Suppressor macrophage treated with lipopolysaccharide for 4 hours (primary cell): ENCODE data around the gene CTCF.
A peak's percentile ranks its signal among the peaks of the same experiment; 100 is the strongest.

Source experiments
- DNase-seq: peaks from one replicate; pipeline ENCODE4 v3.0.0-alpha.2; 2020

Gene CTCF

GRCh38 chr16:67608364-67608763 lies 46.0 kb downstream of the CTCF start:
- DNase-seq: peak; percentile 25

GRCh38 chr16:67613808-67614207 lies 51.5 kb downstream of the CTCF start:
- DNase-seq: no peak

- DNase-seq: no peak
Observed at GRCh38 chr16:67628216-67628615, 65.9 kb downstream of the CTCF start.

DNA sequence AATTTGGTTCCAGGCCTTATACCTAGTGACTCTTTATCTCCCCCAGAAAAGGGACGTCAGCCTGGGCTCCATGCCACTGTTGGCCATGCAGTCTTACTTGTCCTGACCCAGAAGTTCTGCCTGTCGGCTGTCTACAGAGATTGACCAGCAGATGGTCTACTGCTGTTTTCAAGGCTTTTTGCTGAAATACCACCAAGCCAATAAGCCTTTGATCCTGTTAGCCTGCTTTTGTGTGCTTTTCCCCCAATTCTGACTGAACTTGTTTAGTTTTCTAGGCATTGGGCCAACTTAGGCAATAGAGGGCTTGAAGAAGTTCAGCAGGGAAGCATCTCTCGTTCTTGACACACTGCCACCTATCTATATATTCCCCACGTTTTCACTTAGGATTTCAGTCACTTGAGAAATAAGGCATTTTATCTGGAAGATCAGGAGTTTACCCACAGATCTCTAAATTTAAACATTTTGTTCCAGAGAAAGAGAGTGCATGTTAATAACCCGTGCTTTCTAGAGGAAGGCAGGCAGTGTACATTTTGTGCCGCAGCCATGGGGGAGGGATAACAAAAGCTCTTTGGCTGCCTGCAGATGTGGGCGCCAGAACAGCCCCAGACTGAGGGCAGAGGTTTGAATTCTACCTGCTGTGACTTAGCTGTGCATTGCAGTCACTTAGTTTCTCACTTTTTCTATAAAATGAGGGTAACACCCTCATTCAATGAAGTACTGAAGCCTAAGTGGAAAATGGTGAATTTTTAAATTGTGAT lies 70.3 kb downstream of the CTCF start:
- no peak for DNase-seq

GRCh38 chr16:67636713-67637112 lies 74.4 kb downstream of the CTCF start:
- DNase-seq: no peak

- DNase-seq: no peak
Observed at GRCh38 chr16:67637625-67638024, 75.3 kb downstream of the CTCF start.

GRCh38 chr16:67641779-67642708 lies 79.7 kb downstream of the CTCF start:
- DNase-seq: no peak

- DNase-seq: no peak
Observed at GRCh38 chr16:67644038-67644437, 81.7 kb downstream of the CTCF start.

GRCh38 chr16:67645397-67646121 lies 83.2 kb downstream of the CTCF start:
- DNase-seq: no peak

GRCh38 chr16:67647111-67647651 lies 84.9 kb downstream of the CTCF start:
- DNase-seq: no peak

DNA sequence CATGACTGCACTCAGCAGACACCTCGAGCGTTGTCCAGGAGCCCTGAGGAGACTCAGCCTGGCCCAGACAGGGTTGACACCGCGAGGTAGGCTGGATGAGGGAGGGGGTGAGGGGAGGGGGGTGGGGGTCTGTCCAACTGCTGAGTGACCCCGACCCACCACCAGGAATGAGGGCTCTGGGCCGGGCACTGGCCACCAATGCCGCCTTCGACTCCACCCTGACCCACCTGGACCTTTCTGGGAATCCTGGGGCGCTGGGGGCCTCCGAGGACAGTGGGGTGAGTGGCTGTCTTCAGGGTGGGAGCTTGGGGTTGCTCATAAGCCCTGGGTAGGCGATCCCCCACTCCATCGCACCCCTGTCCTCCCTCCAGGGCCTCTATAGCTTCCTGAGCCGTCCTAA lies 85.4 kb downstream of the CTCF start:
- no peak for DNase-seq

- DNase-seq: no peak
Observed at GRCh38 chr16:67648088-67648763, 85.9 kb downstream of the CTCF start.

- DNase-seq: no peak
Observed at GRCh38 chr16:67648764-67649407, 86.6 kb downstream of the CTCF start.

DNA sequence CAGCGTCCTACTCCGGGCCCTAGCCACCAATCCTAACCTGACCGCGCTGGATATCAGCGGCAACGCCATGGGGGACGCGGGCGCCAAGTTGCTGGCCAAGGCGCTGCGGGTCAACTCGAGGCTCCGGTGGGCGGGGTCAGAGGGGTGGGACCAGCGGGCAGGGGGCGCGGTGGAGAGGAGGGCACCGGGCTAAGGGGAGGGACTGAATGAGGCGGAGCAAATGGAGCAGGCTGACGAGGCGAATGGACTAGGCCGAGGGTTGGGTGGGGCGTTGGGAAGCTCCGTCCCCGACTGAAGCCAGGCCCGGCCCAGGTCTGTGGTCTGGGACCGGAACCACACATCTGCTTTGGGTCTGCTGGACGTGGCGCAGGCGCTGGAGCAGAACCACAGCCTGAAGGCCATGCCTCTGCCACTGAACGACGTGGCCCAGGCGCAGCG lies 87.2 kb downstream of the CTCF start:
- no peak for DNase-seq

DNA sequence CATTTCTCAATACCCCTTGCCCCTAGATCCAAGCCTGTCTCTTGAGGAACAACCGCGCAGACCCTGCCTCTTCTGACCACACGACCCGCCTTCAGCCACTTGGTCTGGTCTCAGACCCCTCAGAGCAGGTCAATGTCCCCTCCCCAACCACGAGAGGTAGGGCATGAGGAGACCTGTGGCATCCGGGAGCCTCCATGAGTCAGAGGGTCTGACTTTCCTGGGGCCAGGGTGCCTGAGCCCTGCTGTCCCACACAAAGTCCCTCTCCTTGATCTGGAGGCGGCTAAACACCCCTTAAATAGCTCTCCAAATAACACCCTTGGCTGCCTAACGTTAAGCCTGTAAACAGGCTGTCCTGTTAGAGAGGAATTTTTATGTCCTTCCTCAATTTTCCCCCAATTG lies 87.7 kb downstream of the CTCF start:
- no peak for DNase-seq

GRCh38 chr16:67651039-67651438 lies 88.7 kb downstream of the CTCF start:
- no peak for DNase-seq

GRCh38 chr16:67651847-67652246 lies 89.5 kb downstream of the CTCF start:
- DNase-seq: no peak

DNA sequence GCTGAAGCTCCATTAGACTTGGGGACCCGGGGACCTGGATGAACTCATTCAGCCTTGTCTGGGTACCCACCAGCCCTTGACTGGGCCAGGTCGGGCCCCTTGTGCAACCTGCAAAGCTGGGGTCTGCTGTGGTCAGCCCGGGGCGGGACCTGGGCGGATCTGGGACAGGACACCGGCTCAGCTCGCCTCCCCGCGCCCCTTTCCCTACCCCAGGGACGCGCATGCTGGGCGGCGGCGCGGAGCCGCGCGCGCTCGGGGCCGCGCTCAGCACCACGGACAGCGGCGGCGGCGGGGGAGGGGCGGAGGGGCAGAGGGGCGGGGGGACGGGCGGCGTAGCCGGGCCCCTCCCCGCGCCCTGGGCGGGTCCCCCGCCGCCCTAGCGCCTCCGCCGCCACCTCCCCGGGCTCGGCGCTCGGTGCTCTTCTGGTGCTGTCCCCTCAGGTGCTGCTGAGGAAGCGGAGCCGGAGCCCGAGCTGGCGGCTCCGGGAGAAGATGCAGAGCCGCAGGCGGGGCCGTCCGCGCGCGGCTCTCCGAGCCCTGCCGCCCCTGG lies 90.3 kb downstream of the CTCF start:
- no peak for DNase-seq

DNA sequence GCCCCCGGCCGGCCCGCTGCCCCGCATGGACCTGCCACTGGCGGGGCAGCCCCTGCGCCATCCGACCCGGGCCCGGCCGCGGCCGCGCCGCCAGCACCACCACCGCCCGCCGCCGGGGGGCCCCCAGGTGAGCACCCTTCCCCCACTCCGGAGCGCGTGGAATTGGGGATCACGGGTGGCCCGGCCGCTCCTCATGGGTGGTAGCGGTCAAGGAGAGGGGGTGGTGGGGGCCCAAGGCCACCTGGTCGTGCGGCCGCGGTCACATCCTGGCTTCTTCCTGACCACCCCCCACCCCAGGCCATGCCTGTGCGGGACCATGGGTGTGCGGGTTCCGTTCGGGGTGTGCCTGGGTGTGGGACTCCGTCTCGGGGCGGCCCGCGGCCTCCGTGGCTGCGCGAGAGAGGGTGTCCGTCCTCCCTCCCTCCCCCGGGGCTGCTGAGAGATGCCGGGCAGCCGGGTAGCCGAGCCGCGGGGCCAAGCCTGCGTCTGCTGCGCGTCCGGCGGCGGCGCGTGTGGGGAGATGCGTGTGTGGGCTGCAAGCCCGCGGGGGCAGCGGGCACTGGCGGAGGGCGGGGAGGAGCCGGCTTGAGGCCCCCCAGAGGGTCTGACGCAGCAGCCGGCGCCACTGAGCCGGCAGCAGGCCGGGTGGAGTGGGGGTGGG lies 90.9 kb downstream of the CTCF start:
- no peak for DNase-seq

- no peak for DNase-seq
Observed at GRCh38 chr16:67653789-67654402, 91.6 kb downstream of the CTCF start.
